Germinal center (tissue), 1 donor: ENCODE measurements around the gene ZNF500.
"Not testable (repeated sequence)": the region's sequence is repeated elsewhere in the genome, so short reads cannot be mapped to it uniquely, and the experiment has no call there.

Experiments
- DNase-seq: peaks from one replicate; pipeline ENCODE4 v3.0.0; 2012; ENCODE audit warnings: mixed read lengths, low spot score

Gene ZNF500

DNA sequence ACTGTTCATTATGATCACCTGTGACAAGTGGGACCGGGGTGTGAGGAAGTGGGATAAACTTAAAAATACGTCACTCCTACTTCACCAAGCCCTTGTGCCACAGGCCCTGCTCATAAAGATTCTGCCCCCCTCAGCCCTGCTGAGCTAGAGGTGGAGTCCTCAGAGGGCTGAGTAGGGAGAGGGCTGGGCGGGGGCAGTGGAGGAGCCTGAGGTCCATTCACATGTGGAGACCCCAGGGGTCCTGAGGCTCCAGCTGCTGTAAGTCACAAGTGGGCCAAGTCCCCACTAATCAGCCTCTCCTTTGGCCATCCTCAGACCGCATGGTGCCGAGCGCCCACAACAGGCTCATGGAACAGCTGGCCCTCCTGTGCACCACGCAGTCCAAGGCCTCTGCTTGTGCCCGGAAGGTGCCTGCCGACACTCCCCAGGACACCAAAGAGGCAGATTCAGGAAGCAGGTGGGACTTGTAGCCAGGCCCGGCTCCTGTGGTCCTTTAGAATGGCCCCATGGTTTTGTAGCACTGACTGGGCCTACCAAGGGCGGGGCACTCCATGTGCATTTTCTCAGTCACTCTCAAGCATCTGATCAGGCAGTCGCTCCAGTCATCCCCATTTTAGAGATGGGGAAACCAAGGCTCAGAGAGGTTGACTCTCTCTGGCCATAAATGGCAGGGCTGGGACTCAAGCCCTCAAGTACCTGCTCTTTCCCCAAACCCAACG lies 22.2 kb downstream of the ZNF500 start:
- no peak for DNase-seq

DNA sequence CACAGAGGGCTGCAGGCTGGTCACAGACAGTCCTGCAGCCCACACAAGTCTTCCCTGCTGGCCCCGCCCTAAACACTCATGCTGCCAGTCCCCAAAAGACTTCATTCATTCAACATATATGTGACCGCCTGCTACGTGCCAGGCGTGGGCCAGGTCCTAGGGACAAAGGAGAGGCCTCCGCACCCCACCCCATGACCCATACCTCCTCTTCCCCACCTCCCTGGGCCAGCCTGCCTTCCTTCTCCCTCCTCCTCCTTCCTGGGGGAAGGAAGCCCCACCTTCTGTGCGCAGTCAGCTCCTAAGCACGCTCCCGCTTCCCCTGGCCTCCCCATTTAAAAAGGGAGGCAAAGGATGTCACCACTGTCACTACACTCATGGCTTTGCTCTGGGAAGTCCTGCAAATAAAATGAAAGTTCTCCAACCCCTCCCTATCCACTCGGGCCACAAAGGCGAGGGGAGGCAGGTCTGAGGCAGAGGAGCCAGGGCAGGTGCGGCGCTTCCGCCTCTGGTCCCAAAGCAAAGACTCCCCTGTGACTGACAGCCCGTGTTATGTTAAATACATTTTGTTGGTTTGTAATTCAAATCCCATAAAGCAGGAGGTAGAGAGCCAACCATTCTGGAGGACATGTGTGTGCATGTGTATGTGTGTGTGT lies 23.6 kb downstream of the ZNF500 start:
- no peak for DNase-seq

DNA sequence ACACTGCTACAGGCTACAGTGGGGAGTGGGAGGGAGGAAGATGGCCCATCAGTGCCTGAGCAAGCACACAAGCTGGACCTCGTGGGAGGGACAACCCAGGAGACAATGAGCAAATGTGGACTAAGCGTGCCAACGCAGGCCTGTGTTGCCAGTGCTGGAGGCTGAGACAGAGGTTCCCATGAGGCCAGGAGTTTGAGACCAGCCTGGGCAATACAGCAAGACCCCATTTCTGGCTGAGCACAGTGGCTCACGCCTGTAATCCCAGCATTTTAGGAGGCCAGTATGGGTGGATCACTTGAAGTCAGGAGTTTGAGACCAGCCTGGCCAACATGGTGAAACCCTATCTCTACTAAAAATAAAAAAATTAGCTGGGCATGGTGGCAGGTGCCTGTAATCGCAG lies 28.6 kb downstream of the ZNF500 start:
- DNase-seq, result not testable (repeated sequence)

DNA sequence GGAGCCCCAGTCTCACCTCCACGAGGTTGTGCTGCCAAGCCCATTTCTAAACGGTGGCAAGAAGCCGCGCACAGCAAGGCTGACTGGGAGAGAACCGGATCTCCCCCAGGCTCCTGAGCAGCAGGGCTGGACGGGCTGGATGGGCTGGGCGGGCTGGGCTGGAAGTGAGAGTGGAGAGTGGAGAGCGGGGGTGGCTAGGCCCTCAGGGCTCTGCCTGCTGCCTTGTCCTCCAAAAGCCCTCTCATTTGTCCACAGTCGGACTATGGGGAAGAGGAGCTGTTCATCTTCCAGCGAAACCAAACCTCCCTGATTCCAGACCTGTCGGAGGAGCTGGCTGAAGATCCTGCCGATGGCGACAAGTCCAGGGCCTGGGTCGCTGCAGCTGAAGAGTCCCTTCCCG lies 29.4 kb downstream of the ZNF500 start:
- DNase-seq, result no peak

DNA sequence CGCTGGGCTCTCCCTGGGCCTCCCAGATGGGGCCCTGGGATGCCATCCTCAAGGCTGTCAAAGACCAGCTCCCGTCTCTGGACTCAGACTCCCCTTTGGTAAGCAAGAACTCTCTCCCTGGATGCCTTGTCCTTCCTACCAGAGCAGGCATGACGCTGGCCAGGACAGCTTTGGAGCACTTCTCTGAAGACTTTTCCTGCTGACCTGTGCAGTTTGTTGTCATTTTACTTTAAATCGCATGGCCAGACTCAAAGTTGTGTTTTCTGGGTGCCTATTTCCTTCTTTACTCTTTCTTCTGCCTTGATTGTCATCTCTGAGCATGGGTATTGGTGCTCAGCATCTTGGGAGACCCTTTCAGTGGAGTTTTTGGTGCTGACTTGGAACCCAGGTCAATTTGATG lies 30.4 kb downstream of the ZNF500 start:
- no peak for DNase-seq

DNA sequence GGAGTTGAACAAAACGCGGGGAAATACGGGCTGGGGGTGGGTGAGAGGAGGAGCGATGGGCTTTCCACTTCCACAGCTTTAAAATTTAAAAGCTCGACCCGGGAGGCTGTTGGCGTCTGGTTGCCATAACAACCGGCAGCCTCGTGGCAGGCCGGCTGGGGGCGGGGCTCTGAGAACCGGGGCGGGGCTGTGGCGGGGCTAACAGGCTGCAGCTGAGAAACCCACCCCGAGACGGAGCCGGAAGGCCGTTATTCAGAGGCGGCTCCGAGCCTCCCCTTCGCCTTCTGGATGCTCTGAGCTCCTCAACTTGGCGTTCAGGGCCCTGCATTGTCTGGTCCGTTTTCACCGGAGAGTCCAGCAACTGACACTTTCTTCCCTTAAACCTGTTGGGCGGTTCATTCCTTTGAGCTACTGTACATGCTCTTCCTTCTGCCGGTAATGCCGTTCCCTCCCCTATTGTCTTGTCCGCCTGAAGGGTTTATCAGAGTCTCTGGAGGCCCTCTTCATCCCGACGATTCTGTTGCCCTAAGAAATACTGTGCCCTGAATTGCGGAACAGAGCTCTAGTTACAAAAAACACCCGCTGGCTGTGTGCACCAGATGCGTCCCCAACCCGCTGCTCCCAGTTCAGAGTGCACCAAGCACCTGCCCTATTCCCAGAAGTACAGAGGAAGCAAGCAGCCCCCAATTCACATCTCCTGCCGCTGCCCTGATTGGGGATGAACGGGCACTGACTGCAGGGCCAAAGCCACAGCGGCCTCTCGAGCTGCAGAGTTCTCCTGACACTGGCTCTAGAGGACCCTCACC lies 32.0 kb downstream of the ZNF500 start:
- peak; percentile 94 for DNase-seq

DNA sequence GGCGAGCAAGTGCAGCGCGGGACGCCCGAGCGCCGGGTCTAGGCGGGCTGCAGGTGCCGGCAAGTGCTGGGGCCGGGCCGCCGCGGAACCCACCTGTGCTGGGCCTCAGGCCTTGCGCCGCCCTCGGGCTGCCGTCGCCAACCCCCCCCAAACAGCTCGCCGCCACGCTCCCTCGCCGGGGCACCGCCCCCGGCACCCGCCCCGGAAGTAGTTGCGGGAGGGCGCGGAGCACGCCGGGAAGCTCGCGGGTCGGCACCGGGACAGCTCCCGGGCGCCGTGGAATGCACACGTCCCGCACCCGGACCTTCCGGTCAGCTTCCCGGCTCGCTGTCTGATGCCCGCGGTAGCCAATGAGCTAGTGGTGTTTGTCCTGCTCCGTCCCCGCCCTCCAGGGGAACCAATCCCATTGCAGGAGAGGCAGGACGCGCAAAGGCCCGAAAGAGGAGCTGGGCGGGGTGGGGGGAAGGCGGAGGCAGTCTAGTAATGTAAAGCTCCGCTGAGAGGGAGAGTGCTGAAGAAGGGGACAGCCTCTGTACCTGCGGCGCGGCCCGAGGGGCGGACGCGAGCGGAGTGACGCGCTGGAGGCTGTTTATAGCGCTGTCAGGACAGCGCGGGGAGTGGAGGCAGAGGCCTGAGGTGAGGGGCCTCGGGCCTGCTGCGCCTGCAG lies 32.8 kb downstream of the ZNF500 start, which contains the start of the genes ANKS3 and DNAAF8:
ANKS3 (minus strand) TSS at position 209 of the 667 bp plus-strand sequence. CDS start 4,122 bp downstream, outside the sequence.
DNAAF8 (plus strand) TSS at position 475 of the 667 bp plus-strand sequence. CDS start 1,978 bp downstream, outside the sequence.
- DNase-seq, result peak; percentile 89

DNA sequence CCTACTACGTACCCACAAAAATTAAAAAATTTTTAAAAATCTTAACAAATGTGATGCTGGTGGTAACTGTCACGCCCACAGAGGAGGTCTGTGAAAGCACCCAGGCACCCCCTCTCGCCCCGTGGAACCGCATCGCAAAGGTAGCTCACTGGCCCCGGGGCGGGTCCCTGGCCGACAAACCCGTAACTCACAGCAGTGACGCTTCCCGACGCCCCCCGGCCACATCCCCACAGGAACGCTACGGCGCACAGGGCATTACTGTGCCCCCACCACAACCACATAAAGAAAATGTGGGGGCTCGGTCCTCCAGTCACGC lies 33.3 kb downstream of the ZNF500 start:
- no peak for DNase-seq

DNA sequence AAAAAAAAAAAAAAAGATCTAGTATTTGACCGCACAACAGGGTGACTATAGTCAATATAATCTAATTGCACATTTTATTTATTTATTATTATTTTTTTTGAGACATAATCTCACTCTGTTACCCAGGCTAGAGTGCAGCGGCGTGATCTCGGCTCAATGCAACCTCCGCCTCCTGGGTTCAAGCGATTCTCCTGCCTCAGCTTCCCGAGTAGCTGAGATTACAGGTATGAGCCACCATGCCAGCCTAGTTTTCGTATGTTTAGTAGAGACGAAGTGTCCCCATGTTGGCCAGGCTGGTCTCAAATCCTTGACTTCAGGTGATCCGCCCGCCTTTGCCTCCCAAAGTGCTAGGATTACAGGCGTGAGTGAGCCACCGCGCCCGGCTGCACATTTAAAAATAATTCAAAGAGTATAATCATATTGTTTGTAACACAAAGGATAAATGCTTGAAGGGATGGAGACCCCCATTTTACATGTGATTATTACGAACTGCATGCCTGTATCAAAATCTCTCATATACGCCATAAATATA lies 33.7 kb downstream of the ZNF500 start:
- DNase-seq, result no peak

DNA sequence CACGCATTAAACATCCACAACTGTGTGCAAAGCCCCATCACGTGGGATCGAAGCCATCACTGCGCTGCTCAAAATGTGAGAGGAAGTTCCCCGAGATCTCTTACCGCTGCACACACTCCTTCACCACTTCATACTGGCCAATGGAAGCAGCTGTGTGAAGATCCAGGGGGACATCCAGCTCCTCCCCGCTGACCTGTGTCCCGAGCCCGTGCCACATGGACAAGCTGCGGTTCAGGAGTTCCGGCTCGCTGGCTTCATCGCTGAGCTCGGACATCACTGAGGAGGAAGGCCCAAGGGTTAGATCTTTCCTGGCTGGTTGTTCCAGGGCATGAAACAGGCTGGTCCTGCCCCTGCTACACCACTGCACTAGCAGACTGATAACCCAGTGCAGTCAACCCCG lies 37.1 kb downstream of the ZNF500 start:
- DNase-seq, result no peak

DNA sequence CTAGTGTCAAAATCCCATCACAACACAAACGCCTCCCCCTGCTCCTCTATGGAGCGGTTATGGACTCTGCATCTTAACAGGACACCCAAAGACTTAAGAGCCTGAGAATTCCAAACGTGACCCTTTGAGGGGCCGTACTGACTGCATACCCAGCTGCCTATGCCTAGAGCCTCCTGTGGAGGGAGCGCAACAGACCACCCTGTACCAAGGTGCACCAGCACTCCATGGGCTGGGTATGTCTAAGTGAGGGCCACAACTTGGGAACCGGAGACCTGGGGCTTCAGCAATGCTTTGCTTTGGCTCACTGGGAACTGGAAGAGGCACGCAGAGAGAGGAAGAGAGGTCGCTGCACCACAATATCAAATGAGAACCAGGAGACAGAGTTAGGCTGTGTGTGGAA lies 38.3 kb downstream of the ZNF500 start:
- DNase-seq, result no peak

DNA sequence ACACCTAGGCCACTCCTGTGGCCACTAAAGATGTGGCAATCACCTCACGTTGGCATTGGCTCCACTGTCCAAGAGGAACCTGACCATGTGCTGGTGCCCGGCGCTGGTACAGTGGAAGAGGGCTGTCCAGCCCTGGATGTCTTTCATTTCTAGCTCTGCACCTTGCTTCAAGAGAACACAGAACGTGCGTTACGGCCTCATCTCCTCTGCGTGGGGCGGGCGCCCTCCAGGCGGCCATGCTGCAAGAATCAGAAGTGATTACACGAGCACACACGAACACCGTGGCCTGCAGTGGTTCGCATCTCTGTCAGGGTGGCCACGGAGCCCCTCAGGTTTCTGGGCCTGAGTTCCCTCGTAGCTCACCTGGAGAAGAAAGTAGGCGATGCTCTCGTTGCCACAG lies 40.3 kb downstream of the ZNF500 start:
- DNase-seq, result no peak

DNA sequence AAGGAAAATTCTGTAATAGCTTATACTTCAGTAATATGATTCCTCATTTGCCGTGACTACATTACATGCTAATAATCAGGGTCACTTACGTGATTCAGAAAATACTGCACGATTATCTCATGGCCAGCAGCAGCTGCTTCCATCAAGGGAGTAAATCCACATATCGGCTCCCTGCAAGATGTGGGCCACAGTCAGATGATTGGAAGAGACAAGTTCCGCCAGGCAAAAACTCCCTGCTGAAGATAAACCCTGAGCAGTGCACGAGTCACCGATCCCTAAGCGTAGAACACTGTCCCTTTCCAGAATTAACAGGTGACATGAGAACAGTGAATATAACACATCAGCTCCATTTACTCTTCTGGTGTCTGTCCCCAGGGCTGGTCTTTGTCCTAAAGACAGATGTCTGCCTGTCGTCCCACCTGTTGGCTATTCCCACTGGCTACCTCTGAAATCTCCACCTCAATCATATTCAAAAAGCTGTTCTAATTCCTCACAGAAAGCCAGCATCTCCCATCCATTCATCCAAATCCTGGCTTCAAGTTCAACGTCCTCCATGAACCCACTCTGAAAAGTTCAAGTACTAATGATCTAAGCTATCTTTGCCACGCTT lies 42.2 kb downstream of the ZNF500 start:
- no peak for DNase-seq

DNA sequence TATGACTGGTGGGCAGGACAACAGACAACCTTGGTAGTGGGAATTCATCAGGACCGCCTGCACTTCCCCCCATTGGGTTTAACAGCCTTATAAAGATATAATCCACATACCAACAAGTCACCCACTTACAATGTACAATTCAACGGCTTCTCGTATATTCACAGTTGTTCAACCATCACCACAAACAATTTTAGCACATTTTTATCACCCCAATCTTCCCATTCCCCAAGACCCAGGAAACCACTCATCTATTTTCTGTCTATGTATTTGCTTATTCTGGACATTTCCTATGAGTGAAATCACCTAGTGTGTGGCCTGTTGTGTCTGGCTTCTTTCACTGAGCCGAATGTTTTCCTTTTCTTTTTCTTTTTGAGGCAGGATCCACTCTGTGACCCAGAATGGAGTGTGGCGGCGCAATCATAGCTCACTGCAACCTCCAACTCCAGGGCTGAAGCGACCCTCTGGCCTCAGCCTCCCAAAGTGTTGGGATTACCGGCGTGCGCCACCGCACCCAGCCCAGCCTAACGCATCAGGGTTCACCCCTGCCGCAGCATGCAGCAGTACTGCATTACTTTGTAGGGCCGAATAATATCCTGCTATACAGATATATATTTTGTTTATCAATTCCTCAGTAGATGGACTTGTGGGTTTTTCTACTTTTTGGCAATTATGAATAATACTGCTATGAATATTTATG lies 43.7 kb downstream of the ZNF500 start:
- no peak for DNase-seq

DNA sequence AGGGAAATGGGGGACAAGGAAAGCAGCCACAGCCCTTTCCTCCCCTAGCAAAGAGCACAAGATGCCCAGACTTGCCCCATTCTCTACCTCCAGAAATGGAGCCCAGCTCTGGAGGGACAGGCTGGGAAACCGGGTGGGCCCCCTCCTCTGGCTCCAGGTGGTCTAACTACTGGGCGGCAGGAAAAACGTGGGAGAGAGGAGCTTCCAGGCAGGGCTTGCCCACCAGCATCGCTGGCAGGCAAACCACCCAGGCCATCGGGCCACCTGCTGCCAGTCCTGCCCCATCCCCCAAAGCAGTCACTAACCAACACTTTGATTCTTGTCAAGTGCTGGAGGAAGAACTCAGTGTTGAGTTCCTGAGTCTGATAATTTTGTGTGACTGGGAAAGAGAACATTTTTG lies 48.5 kb downstream of the ZNF500 start:
- no peak for DNase-seq

DNA sequence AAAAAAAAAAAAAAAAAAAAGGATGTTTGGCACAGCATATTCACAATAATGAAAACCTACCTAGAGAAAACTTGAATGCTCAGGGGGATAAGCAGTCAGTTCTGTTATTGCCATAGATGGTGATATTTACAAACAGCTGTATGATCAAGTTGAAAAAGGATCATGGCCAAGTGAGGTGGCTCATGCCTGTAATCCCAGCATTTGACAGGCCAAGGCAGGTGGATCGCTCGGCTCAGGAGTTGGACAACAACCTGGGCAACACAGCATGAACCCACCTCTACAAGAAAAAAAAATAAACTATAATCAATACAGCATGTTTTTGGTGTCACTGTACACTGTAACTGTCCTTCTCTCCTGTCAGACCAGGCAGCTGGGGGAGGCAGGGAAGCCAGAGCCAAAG lies 52.0 kb downstream of the ZNF500 start:
- no peak for DNase-seq

DNA sequence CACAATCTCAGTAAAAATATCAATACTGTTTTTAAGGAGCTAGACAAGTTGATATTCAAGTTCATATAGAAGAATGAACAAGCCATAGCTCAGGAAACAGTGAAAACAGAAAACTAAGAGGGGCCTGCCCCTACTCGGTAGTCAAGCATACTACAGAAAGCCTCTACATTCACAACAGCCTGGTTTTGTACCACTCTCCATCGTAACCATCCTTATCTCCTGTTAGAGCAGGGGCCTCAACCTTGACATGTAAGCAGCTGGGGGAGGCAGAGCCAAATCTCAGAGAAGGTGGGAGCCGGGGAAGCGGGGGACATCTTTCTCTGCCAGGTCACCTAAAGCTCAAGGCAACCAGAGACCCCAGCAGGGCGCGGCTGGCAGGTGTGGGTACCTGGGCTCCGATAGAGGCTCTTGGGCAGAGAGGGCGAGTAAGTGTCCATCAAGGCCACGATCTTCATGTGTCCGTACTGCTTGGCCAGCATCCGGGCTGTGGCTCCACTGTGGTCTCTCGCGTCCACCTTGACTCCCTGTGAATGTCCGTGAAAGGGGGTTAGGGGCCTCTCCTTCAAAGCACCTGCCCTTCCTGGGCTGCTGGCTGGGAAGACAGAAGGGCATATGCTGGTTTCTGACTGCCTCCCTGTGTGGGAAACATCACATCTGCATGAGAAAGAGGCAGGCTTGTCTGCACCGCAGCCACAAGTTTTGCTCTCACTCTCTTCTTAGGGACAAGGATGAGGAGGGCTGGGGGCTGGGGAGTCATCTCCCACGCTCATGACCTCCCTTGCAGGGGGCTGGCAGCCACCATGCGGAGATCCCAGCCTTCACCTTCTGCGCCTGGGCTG lies 53.1 kb downstream of the ZNF500 start:
- no peak for DNase-seq

DNA sequence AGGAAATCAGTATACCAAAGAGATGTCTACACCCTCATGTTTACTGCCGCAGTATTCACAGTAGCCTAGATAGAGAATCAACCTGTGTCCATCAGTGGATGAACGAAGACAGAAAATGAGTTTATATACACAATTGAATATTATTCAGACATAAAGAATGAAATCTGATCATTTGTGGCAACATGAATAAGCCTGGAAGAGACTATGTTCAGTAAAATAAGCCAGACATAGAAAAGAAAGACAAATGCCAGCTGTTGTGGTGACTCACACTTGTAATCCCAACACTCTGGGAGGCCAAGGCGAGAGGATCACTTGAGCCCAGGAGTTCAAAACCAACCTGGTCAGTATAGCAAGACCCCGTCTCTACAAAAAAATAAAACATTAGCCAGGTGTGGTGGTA lies 57.5 kb downstream of the ZNF500 start:
- no peak for DNase-seq

DNA sequence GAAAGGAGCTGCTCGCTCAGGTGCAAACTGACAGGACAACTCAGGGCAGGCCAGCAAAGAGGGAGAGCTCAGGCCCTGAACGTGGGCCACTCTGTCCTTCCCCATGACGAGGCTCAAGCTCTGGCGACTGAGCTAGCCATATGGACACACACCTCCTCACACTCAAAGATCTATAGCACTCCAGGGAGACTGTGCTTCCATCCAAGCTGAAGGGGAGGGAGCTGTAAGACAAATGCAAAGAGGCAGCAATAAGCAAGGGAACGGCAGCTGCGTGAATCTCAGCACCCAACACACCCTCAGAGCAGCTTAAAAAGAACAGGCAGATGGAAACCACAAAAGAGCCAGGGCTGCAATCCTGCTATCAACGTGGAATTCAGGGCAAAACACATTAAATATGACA lies 60.1 kb downstream of the ZNF500 start:
- no peak for DNase-seq

DNA sequence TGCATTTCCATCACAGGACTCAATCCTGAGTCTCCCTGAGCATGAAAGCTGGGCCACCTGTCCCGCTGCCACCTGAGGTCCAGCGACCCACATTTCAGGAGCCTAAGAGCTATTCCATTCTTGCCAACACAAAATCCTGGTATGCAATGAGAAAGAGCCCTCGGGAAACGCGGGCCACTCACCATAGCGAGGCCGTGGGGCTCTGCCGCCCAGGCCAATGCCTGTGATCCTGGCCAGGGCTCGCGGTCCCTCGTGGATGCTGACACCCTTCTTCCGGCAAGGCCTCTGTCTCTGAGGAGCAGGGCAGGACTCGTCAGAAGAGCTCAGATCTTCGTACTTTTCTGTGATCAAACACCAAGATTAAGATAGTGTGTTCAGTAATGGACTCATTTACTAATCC lies 62.0 kb downstream of the ZNF500 start:
- no peak for DNase-seq
